HFF-Myc (cell line): ENCODE data around the gene STT3B.
"Not testable (repeated sequence)": the region's sequence is repeated elsewhere in the genome, so short reads cannot be mapped to it uniquely, and the experiment has no call there.

ENCODE experiments used
- DNase-seq: peaks from one replicate; pipeline ENCODE4 v3.0.0-alpha.2; 2011; ENCODE audit warnings: low read depth; ENCODE audit errors: extremely low read depth
- H3K4me3 ChIP-seq: replicated peaks from 2 replicates; pipeline ENCODE4 v1.5.1; 2011; ENCODE audit warnings: low read depth, mild to moderate bottlenecking, control low read depth, low read length
- CTCF ChIP-seq: IDR thresholded peaks from 2 replicates; pipeline ENCODE4 v1.5.1; 2012; ENCODE audit warnings: mild to moderate bottlenecking, low read depth, low read length, control low read depth; ENCODE audit errors: missing control alignments

STT3B gene

GRCh38 chr3:31600431-31600830 lies 67.7 kb downstream of the STT3B start:
- no peak for DNase-seq
- no peak overlapping the region for H3K4me3 ChIP-seq
- no peak for TF ChIP-seq CTCF

GRCh38 chr3:31605333-31605732 lies 72.6 kb downstream of the STT3B start:
- H3K4me3 ChIP-seq, DNase-seq: not testable (repeated sequence)

DNA sequence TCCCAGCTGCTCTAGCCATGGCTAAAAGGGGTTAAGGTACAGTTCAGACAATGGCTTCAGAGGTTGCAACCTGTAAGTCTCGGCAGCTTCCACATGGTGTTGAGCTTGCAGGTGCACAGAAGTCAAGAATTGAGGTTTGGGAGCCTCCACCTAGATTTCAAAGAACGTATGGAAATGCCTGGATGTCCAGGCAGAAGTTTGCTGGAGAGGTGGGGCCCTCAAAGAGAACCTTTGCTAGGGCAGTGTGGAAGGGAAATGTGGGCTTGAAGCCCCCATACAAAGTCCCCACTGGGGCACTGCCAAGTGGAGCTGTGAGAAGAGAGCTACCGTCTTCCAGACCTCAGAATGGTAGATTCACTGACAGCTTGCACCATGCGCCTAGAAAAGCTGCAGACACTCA lies 73.7 kb downstream of the STT3B start:
- no peak for TF ChIP-seq CTCF
- no peak for DNase-seq

DNA sequence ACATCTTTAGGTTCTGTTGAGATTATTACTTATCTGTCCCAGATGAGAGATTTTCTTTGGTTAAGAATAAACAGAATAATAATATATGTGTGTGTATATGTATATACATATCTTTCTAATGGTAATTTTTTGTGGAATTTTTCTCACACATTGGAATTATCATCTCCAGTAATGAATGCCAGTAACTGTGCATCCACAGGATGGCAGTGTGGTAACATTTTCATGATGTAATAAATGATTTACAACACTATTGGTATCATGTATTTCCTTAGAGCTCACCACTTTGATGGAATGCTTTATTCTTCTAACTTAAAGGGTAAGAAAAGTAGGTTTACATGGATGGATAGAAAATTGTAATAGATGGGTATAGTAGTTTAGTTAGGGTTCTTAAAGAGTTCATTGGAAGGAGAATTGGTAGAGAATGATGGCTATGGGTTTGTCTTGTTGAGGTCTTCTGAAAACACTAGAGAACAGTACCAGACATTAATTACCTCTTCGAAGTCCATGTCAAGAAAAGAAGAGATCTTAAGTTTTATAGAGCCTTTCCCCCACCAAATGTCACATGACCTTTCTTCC lies 78.1 kb downstream of the STT3B start:
- DNase-seq: peak; percentile 17
- peak; percentile 37 for TF ChIP-seq CTCF

More for the DNA sequence above, 73.7 kb downstream of the STT3B start:
- no peak overlapping the region for H3K4me3 ChIP-seq

GRCh38 chr3:31613177-31613576 lies 80.5 kb downstream of the STT3B start:
- no peak for DNase-seq
- no peak for TF ChIP-seq CTCF
- H3K4me3 ChIP-seq: no peak overlapping the region

More for the DNA sequence above, 78.1 kb downstream of the STT3B start:
- H3K4me3 ChIP-seq: no peak overlapping the region

DNA sequence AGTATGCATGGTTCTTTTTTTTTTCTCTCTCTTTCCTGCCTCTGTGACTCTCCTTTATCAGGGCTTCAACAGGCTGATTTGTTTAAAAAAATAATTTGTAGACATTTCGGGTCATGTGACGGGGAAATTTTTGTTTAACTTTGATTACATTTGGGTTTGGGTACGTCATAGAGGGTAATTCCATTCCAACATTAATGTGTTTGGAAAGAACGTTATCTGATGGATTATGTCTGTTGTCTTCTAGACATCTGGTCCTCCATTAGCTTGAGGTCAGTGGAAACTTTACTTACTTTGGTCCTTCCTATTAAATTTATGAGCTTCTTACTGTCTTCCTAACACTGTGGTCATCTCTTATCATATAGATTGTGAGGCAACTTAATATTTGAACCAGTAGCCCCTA lies 80.9 kb downstream of the STT3B start:
- H3K4me3 ChIP-seq: no peak overlapping the region
- no peak for DNase-seq
- TF ChIP-seq CTCF: no peak

GRCh38 chr3:31614162-31614921 lies 81.6 kb downstream of the STT3B start:
- H3K4me3 ChIP-seq: no peak overlapping the region
- no peak for DNase-seq
- TF ChIP-seq CTCF: no peak
